OCI-LY7 (cell line): ENCODE measurements around the gene AGGF1.

Experiments used
- CTCF ChIP-seq: fragments of 200-600 bp; sonication (generic); conservative IDR thresholded peaks from 2 replicates; pipeline ENCODE4 v1.5.1; 2014; ENCODE audit warnings: mild to moderate bottlenecking, antibody characterized with exemption, low read length, moderate library complexity, mixed read lengths
- EZH2phosphoT487 ChIP-seq: fragments of 200-600 bp; sonication (generic); IDR thresholded peaks from 2 replicates; pipeline ENCODE4 v1.6.1; 2018; ENCODE audit warnings: low read depth, borderline replicate concordance, mild to moderate bottlenecking, mixed run types, antibody characterized with exemption, low read length, moderate library complexity, mixed read lengths

- TF ChIP-seq CTCF (no peak), EZH2phosphoT487 (no peak)
Observed at GRCh38 chr5:77030097-77031071, at the start of gene AGGF1.
